ENCODE measurements around the gene MVD. TPM values are rescaled to one million over a fixed set of nuclear protein-coding genes. Genes with fewer than 3 reads are reported as not detected.
A peak's percentile ranks its signal among the peaks of the same experiment; 100 is the strongest.

MVD gene
- total RNA-seq, 1 donor from 2014 or later, result 59.0 TPM

- no peak for TF ChIP-seq CTCF (conservative IDR thresholded peaks at IDR 0.05)
- Mint-ChIP-seq H3K27ac (no peak overlapping the region), H3K27me3 (no peaks in the 10 kb centered on the region), H3K36me3 (peaks cover 4% of the 10 kb centered on the region), H3K9me3 (no peaks in the 10 kb centered on the region), H3K4me1 (ENCODE audit: unreplicated experiment) (peaks cover 20% of the 10 kb centered on the region), H3K4me3 (no peak overlapping the region)
- DNase-seq (ENCODE audit: extremely low spot score, unreplicated experiment), result no peak
Measured at GRCh38 chr16:88618182-88618955, 44.5 kb downstream of the MVD start.

GRCh38 chr16:88617268-88618031 lies 45.4 kb downstream of the MVD start:
- peaks cover 8% of the 10 kb centered on the region for H3K36me3 Mint-ChIP-seq
- no peak for TF ChIP-seq CTCF (conservative IDR thresholded peaks at IDR 0.05)
- peak overlapping the region; percentile 16 for H3K27ac Mint-ChIP-seq
- no peak overlapping the region for H3K4me3 Mint-ChIP-seq
- H3K27me3 Mint-ChIP-seq, result no peaks in the 10 kb centered on the region
- peaks cover 20% of the 10 kb centered on the region for H3K4me1 Mint-ChIP-seq (ENCODE audit: unreplicated experiment)
- no peak for DNase-seq (ENCODE audit: extremely low spot score, unreplicated experiment)
- H3K9me3 Mint-ChIP-seq, result no peaks in the 10 kb centered on the region

- no peak for DNase-seq (ENCODE audit: extremely low spot score, unreplicated experiment)
- Mint-ChIP-seq H3K4me1 (ENCODE audit: unreplicated experiment) (peaks cover 20% of the 10 kb centered on the region), H3K27me3 (no peaks in the 10 kb centered on the region), H3K9me3 (no peaks in the 10 kb centered on the region), H3K4me3 (no peak overlapping the region), H3K36me3 (peaks cover 8% of the 10 kb centered on the region), H3K27ac (peak overlapping the region; percentile 18)
- no peak for TF ChIP-seq CTCF (conservative IDR thresholded peaks at IDR 0.05)
Measured at GRCh38 chr16:88616736-88617135, 46.2 kb downstream of the MVD start.

GRCh38 chr16:88616320-88616719 lies 46.6 kb downstream of the MVD start:
- peaks cover 8% of the 10 kb centered on the region for H3K36me3 Mint-ChIP-seq
- no peaks in the 10 kb centered on the region for H3K27me3 Mint-ChIP-seq
- H3K4me3 Mint-ChIP-seq, result no peak overlapping the region
- no peak for DNase-seq (ENCODE audit: extremely low spot score, unreplicated experiment)
- peak overlapping the region; percentile 18 for H3K27ac Mint-ChIP-seq
- no peak for TF ChIP-seq CTCF (conservative IDR thresholded peaks at IDR 0.05)
- H3K4me1 Mint-ChIP-seq (ENCODE audit: unreplicated experiment), result peaks cover 20% of the 10 kb centered on the region
- no peaks in the 10 kb centered on the region for H3K9me3 Mint-ChIP-seq

GRCh38 chr16:88614818-88615580 lies 47.9 kb downstream of the MVD start:
- no peak for DNase-seq (ENCODE audit: extremely low spot score, unreplicated experiment)
- H3K27me3 Mint-ChIP-seq, result no peaks in the 10 kb centered on the region
- H3K4me1 Mint-ChIP-seq (ENCODE audit: unreplicated experiment), result peaks cover 20% of the 10 kb centered on the region
- H3K9me3 Mint-ChIP-seq, result no peaks in the 10 kb centered on the region
- no peak overlapping the region for H3K27ac Mint-ChIP-seq
- H3K36me3 Mint-ChIP-seq, result peaks cover 9% of the 10 kb centered on the region
- no peak for TF ChIP-seq CTCF (conservative IDR thresholded peaks at IDR 0.05)
- H3K4me3 Mint-ChIP-seq, result no peak overlapping the region
